Measurements from ENCODE around the gene TXNDC17.
"Not testable (repeated sequence)": the region's sequence is repeated elsewhere in the genome, so short reads cannot be mapped to it uniquely, and the experiment has no call there.

Gene TXNDC17

DNA sequence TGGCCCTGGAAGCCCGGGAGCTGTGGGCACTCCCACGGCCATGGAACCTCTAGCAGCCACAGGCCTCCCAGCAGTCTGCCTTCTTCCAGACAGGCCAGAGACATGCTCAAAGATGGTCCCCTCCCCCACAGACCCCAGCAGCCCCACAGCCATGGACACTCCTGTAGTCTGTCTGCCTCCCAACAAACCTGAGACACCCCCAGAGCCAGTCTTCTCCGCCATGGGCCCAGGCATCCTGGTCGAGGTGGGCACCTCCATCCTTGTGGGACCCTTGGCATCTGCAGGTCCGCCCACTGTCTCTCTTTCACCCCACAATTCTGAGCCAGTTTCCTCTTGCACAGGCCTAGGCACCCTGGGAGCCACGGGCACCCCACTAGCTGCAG, 3.4 kb upstream of the TXNDC17 start:
- no peak for DNase-seq (ENCODE audit: low spot score)

DNA sequence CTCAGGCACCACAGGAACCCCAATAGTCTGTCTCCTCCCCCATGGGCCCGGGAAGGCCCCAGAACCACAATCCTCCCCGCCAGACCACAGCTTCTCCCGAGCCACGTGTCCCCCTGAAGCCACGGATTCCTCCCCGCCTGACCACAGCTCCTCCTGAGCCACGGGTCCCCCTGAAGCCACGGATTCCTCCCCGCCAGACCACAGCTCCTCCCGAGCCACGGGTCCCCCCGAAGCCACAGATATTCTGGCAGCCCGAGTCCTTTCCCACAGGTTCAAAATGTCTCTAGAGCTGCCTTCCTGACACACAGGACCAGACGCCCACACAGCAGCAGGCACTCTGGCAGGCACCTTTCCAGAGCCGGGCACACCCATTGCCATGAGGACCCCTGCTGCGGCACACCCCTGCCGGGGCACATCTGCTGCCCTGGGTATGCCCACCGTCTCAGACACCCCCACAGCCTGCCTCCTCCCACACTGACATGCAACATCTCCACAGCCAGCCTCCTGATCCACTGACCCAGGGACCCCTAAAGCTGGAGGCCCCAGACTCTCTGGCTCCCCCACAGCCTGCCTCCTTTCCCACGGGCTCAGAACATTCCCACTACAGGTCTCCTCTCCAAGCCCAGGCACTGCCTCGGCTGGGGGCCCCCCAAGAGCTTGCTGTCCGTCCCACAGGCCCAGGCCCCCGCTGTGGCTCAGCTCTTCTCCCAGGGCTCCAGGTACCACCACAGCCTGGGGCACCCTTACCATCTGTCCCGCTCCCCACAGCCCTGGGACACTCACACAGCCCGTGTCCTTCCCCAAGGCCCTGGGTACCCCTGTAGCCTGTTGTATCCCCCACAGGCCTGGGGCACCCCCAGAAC, 2.6 kb upstream of the TXNDC17 start:
- no peak for DNase-seq (ENCODE audit: low spot score)

DNA sequence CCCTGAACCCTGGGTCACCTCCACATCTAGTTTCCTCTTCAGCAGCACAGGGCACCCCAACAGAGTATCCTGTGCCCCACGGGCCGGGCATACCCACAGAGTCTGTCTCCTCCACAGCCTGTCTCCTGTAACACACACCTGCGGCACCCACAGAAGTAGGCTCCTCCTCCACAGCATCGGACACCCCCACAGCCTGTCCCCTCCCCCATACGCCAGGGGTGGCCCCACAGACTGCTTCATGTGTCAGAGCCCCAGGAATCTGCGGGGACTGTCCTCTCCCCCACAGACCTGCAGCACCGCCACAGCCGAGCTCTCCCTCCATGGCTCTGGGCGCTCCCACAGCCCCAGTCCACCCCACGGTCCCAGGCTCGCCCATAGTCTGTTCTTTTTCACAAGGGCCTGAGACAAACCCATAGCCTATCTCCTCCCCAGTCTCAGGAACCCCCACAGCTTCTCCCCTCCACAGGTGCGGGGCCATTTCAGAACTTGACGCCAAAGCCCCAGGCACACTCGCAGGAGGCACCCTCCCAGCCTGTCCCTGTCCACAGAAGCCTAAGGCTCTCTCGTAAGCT, 1.8 kb upstream of the TXNDC17 start:
- no peak for DNase-seq (ENCODE audit: low spot score)

DNA sequence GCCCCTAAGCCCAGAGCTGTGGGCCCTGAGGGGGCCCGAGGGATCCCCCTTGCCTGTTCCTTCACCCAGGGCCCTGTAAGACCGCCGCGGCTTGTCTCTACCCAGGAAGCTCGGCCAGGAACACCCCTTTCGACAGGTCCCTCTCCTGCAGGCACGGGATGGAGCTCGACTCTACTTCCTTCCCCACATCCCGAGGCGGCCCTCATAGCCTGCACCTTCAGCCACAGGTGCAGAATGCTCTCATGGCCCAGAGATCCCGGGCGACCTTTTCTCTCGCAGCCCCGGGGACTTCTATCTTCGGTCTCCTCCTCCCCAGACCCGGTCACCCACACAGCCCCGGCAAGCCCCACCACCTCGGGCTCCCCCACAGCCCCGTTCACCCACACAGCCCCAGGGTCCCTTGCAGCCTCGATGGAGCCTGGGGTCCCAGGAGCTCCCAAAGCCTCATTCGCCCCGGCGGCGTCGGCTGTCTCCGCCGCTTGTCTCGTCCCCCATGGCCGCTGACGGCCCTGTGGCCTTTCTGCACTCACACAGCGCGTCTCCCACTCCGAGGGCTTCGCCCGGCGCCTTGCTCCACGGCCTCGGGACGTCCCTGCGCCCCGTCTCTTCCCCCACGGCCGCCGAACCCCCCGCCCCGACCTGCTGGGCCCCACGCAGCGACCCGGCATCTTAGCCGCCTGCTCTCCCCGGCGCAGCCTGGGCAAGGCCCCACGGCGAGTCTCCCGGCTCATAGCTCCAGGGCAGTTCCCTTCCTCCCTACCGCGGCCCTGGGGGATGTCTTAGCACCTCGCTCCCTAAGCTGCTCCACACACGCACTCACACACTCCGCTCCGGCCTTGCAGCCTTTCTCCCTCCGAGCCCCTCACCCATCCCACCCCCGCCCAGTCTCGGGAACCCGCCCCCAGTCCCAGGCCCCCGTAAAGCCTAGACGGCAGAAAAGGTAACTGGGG, 999 bp upstream of the TXNDC17 start:
- peak; percentile 40 for DNase-seq (ENCODE audit: low spot score)

DNA sequence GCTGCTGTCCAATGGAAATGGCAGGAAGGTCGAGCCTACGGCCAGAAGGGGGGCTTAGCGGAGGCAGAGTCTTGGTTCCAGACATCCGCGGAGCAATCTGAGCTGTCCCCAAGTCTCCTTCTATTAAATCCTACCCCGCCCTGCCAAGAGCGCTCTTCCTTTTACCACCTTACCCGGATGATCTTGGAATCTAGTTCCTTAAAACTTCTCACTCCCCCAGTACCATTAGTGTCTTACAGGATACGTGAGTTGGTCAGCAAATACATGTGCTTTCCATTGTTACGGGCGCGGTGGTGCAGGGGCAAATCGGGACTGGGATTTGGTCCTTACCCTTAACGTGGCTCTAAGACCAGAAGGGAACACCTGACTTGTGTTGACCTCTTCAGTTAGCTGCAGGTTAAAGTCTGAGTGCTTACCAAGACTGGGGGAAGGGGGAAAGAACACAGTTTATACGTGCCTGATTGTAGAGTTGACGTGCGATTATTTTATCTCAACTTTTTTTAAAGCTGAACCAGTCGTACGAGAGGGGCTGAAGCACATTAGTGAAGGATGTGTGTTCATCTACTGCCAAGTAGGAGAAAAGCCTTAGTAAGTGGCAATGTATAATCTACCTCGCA, 495 bp downstream of the TXNDC17 start:
- peak; percentile 65 for DNase-seq (ENCODE audit: low spot score)

DNA sequence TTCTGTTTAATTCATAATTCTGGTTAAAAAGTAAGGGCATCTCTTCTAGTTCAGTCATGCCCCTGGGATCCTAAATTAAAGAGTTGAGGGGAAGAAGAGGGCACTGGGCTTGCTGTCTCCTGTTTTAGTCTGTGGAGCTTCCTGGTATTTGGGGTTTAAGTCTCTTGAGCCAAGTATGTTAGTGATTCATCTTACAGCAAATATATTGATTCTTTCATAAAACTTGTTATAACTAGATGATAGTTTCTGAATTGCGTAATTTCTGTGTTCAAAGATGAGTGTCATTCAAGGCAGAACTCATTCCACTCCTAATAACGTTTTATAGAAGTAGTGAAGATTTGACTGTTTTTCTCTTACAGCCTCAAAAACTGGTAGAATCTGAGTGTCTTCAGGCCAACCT, 1.7 kb downstream of the TXNDC17 start:
- DNase-seq (ENCODE audit: low spot score), result no peak

DNA sequence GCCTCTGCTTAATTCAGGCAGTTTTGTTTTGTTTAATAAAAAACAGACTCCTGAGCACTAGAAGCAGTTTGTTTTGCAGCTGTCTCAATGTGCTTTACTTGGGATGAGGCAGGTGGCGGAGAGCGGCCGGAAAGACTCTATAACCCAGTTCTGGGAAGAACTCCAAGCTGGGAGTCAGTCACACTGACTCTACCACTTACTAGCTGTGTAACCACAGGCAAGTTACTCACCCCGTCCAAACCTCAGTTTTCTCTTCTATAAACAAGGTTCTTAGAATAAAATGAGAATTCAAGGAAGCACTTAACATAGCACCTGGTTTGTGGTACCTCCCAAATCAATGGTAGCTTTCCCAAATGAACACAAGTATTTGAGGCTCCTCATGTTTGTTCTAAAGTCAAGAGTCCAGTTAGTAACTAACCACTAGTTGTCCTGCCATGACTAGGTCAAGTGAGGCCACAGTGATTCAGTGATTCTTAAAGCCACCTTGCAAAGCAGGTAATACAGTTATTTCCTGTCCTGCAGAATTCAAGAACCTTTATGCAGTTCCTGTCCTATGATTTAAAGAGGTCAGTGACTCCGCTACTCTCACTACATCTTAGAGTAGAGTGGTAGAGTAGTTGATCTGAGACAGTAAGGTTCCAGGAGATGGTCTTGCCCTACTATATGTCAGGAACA, 2.7 kb downstream of the TXNDC17 start:
- DNase-seq (ENCODE audit: low spot score), result no peak

DNA sequence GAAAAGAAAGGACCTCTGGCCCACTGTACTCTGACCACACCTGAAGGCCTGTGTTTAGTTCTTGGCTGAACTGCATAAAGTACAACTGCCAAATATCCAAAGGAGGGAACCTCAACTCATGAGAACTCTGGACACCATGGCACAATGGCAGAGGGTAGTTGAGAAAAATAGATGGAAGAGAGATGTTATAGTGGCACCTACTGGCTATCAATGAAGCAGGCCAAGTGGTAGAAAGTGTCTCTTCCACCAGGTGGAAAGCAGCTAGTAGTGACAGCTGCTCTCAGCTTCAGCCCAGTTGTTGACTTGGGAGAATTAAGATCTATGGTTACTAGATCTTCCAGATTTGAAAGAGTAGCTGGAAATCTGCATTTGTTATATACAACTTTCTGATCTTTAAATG, 7.3 kb downstream of the TXNDC17 start:
- peak; percentile 61 for DNase-seq (ENCODE audit: low spot score)

DNA sequence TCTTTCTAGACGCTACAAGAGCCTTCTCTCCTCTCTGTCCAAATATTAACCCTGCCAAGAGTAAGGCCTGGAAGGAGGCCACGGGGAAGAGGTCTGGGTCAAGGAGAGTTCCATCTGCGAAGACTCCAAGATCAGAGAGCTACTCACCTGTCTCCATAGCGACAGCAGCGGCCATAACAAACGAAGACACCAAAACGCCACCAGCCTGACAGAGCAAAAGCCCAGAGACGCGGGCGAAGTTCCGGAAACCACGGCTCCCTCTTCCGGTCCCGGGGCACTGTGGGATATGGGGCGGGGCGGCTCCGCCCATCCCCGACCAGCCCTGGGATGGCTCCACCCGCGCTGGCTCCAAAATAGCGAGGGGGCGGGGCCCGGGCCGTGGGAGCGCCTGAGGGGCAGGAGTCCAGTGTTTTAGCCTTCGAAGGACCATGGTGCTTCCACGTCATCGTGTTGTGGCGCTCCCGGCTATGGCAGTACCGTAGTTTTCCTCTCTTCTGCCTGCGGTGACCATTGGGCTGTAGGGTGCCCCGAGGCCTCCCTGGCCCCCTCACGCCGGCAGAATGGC, 10.6 kb downstream of the TXNDC17 start, which contains the start of the genes C17orf100 and MED31:
Gene C17orf100, plus strand, starts transcription at position 409 of the 565 bp plus-strand sequence. Its CDS starts 152 bp downstream, at position 561.
Gene MED31, minus strand, starts transcription at position 252 of the 565 bp plus-strand sequence. Its CDS starts 77 bp downstream, at position 175.
- peak; percentile 94 for DNase-seq (ENCODE audit: low spot score)

DNA sequence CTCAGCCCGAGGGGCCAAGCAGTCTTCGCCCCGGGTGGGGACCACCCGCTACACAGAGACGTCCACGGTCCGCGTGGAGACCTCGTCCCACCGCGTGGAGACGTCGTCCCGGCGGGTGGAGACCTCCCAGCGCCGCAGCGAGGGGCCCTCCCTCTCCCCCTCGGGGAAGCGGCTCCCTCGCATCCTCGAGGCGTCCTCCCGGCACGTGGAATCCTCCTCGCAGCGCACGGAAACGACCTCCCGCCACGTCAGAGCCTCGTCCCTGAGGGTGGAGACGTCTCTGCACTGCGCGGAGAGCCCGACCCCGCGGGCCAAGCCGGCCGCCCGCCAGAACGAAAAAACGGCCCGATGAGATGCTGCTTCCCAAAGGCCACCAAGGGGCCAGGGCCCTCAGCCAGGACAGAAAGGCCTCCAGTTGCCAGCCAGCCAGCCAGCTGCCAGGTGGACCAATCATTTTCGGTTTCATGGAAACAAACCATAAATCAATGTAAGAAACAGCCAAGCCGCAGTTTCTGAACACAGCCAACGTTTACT, 11.1 kb downstream of the TXNDC17 start:
- no peak for DNase-seq (ENCODE audit: low spot score)

DNA sequence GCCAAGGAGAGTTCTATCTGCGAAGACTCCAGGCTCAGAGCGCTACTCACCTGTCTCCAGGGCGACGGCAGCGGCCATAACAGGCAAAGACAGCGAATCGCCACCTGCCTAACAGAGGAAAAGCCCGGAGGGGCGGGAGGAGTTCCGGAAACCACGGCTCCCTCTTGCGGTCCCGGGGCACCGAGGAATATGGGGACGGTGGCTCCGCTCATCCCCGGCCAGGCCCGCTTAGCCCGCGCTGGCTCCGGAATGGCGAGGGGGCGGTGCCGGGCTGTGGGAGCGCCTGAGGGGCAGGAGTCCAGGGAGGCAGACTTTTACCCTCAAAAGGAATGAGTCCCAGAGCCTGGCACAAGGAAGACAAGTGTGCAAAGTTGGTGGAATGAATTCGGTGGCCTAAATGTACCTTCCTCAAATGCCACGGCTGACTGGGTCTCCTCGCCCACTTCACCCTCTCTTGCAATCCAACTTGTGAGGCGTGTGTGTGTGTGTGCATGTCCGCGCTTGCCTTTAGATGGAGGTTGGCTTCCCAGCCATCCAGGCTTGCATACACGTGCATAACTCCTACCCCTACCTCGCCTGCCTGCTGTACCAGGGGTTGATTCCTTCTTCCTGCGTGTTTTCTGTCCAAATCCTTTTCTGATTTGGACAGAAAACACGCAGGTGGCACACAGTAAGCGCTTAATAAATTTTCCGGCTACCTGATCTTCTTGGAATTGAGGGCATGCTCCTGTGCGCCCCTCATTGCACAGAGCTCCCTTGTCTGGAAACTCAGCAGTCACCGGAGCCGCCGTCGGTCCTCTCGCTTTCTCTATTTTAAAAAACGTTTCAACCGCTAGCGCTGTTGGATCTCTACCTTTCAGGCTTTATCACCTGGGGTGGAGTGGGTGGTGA, 14.2 kb downstream of the TXNDC17 start:
- no peak for DNase-seq (ENCODE audit: low spot score)

DNA sequence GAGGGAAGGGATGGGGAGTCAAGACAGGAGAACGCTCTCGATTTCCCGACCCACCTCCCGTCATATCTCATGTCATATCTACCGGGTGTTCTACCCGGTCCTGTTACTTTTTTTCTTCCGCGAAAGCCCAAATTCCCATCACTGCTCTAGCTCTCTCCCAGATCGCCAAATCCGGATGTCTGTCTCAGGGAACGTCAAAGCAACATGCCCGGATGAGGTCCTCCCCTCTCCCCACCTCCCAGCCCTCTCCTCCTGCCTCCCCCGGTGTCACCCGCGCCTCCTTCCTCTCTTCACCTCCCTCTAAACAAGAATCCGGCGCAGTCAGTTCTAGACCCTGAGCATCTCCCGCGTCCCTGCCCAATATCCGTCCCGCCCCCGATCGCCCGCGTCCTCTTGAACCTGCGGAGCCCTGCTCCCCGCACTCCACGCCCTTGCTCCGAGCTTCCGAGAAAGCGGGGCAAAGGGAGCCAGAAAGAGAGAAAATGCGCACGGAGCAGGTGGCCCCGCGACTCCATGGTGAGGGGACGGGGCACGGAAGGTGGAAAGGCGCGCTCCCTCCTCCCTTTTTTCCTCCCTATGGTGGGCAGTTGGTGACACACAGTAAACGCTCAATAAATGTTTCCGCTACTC, 15.0 kb downstream of the TXNDC17 start:
- not testable (repeated sequence) for DNase-seq (ENCODE audit: low spot score)

DNA sequence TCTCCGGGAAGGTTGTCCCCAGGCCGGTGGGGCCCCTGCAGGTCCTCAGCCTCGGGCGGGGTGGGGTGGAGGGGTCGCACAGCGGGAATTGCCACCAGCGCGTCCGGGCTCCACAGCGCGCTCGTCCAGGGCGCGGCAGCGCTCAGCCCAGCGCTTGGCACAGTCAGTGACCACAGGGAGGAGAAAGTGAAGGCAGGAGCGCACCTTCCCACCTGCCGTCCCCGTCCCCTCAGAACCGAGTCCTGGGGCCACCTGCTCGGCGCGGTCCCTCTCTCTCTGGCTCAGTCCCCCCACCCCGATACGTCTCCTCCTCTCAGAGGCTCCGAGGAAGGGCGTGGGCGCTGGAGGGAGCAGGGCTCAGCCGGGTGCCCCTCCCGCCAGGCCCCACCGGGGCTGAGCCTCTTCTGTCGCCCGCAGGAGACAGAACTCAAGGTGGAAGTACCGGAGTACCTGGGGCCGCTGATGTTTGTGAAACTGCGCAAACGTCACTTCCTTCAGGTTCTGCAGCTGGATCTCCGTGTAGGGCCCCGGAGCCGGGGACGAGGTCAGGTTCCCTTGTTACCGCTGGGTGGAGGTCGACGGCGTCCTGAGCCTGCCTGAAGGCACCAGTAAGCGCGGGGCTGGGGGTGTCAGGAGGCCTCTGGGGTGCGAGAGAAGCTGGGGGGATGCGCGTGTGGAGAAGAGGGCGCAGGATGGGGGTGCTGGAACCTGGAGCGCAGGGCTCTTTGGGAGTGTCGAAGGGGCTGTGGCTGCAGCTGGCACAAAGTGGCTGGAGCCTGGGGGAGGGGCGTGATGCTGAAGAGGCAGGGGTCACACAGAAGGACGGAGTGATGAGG, 16.2 kb downstream of the TXNDC17 start:
- DNase-seq (ENCODE audit: low spot score), result not testable (repeated sequence)

DNA sequence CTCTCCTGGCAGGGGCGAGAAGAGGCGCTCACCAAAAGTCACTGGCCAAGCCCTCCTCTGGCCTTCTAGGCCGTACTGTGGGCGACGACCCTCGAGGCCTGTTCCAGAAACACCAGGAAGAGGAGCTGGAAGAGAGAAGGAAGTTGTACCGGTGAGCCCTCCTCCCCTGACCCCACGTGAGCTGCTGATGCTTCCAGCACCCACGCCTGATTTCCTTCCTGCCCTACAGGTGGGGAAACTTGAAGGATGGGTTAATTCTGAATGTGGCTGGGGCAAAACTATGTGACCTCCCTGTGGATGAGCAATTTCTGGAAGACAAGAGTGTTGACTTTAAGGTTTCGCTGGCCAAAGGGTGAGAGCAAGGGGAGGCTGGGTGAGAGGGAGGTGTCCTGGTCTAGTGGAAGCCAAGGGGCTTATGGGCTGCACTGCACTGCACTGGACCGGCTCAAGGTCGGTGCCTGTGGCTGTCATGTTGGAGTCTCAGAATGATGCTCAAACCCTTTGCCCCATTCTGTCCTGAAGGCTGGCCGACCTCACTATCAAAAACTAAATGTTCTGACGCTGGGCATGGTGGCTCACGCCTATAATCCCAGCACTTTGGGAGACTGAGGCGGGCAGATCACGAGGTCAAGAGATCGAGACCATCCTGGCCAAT, 16.9 kb downstream of the TXNDC17 start:
- no peak for DNase-seq (ENCODE audit: low spot score)

DNA sequence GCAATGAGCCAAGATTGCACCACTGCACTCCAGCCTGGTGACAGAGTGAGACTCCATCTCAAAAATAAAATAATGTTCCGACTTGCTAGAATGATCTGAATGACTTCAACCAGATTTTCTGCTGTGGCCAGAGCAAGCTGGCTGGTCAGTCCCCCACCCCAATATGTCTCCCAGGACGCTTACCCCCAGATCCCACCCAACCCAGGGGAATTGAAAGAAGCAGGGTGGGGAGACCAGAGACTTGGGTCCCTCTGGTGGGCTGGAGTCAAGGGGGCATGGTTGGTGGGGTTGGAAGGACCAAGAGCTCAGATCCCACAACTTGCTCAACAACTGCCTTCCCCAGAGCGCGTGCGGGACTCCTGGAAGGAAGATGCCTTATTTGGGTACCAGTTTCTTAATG, 17.6 kb downstream of the TXNDC17 start:
- DNase-seq (ENCODE audit: low spot score), result not testable (repeated sequence)

DNA sequence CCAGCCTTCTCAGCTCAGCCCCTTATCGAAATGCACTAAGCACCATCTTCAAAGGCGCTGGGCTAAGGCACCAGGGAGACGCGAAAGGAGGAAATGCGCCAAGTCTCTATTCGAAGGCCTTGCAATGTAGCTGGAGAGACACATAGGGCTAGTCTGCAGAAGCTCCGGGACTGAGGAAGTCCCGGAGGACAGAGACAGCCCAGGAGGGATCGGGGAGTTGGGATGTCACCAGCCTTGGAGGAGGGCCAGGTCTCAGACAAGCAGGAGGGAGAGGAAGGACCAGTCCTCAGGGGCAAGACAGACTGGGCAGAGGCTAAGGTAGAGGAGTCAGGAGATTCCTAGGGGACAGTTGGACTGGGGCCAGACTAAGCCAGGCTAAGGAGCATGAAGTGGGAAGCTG, 19.2 kb downstream of the TXNDC17 start:
- no peak for DNase-seq (ENCODE audit: low spot score)

DNA sequence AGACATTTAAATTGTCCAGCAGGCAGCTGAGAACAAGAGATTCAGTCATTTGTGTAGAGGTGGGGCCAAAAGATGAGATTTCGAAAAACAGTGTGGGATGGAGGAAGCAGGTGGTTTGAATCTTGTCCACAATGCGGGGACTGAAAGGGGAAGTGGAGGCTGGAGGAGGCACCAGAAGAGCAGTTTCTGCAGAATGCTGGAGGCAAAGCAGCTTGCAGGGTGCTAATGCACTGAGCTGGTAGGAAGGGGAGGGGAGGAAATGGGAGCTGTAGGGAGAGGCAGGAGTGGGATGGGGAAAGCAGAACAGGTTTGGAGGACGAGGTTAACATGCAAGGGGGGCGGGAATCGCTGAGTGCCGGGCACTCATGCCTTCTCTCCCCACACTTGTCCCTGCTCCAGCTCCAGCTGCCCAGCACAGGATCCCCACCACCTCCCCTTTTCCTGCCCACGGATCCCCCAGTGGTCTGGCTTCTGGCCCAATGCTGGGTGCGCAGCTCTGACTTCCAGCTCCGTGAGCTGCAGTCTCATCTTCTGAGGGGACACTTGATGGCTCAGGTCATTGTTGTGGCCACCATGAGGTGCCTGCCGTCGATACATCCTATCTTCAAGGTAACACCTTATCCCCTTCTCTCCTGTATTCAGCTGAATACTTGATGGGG, 20.1 kb downstream of the TXNDC17 start:
- no peak for DNase-seq (ENCODE audit: low spot score)

Data from RKO (cell line).